CD4-positive, alpha-beta T cell (primary cell): Measurements from ENCODE around the gene TFAP2E. TPM values are rescaled to one million over a fixed set of nuclear protein-coding genes. Genes with fewer than 3 reads are reported as not detected.
A peak's percentile ranks its signal among the peaks of the same experiment; 100 is the strongest.

Source experiments
- ATAC-seq: fragments of 200-7000 bp; cut with Tn5 transposase; one replicate; pipeline ENCODE4 v1.10.0; 2022; ENCODE audit warnings: mild to moderate bottlenecking; ENCODE audit not compliant: poor library complexity
- CTCF ChIA-PET: fragments of 350-600 bp; sonication (Branson Sonifier 250); formaldehyde crosslinking; loops from one replicate; lab custom pipeline; 2021; ENCODE audit warnings: antibody characterized with exemption, inconsistent platforms; lab: Charles Lee
- POLR2A ChIA-PET: fragments of 350-600 bp; sonication (Branson Sonifier 250); formaldehyde crosslinking; loops from one replicate; lab custom pipeline; 2021; ENCODE audit warnings: antibody characterized with exemption, inconsistent platforms; lab: Charles Lee
- DNase-seq, 14 experiments: peaks; one replicate each; pipeline ENCODE4 v3.0.0-alpha.2; 2013 to 2020; ENCODE audit warnings: mixed read lengths in 2 of 14
- H3K27ac ChIP-seq, 2 donors: one replicate each; pipeline versions ENCODE4 v1.5.1 to v1.7.0; 2013; ENCODE audit warnings: low read length in 2 of 2, low read depth in 1 of 2, mild to moderate bottlenecking in 1 of 2
- H3K27me3 ChIP-seq, 2 experiments: 1 replicate in 1 of 2; 2 replicates in 1 of 2; pipeline versions ENCODE4 v1.6.1 to v1.7.0; 2013; ENCODE audit warnings: low read length in 2 of 2, control low read depth in 1 of 2, mild to moderate bottlenecking in 1 of 2, moderate library complexity in 1 of 2; ENCODE audit not compliant: insufficient read depth in 2 of 2, control insufficient read depth in 1 of 2
- H3K36me3 ChIP-seq: one replicate; pipeline ENCODE4 v1.6.1; 2013; ENCODE audit warnings: low read length, control low read depth; ENCODE audit not compliant: insufficient read depth
- H3K4me1 ChIP-seq: one replicate; pipeline ENCODE4 v1.6.1; 2013; ENCODE audit warnings: low read length, control low read depth; ENCODE audit not compliant: insufficient read depth
- H3K4me3 ChIP-seq: one replicate; pipeline ENCODE4 v1.5.1; 2013; ENCODE audit warnings: mild to moderate bottlenecking, low read length, moderate library complexity
- H3K9me3 ChIP-seq, 2 experiments: 1 replicate in 1 of 2; 2 replicates in 1 of 2; pipeline versions ENCODE4 v1.6.1 to v1.7.0; 2013; ENCODE audit warnings: low read length in 2 of 2, mild to moderate bottlenecking in 2 of 2, control low read depth in 1 of 2, moderate library complexity in 1 of 2; ENCODE audit not compliant: control insufficient read depth in 1 of 2, insufficient read depth in 1 of 2
- H3K27ac Mint-ChIP-seq: one replicate; pipeline ENCODE4 v1.8.0; 2020; ENCODE audit warnings: mixed read lengths
- H3K27me3 Mint-ChIP-seq: one replicate; pipeline ENCODE4 v1.8.0; 2021; ENCODE audit warnings: mixed read lengths
- H3K36me3 Mint-ChIP-seq: one replicate; pipeline ENCODE4 v1.8.0; 2021; ENCODE audit warnings: low read depth, mixed read lengths
- H3K4me1 Mint-ChIP-seq: one replicate; pipeline ENCODE4 v1.8.0; 2021; ENCODE audit warnings: low read depth, mixed read lengths
- H3K4me3 Mint-ChIP-seq: one replicate; pipeline ENCODE4 v1.8.0; 2020; ENCODE audit warnings: mild to moderate bottlenecking, mixed read lengths
- H3K9me3 Mint-ChIP-seq: one replicate; pipeline ENCODE4 v1.8.0; 2020; ENCODE audit warnings: mixed read lengths
- CTCF ChIP-seq: fragments of 200-600 bp; IDR thresholded peaks from one replicate; pipeline ENCODE4 v1.8.0; 2022; ENCODE audit warnings: antibody characterized with exemption, mild to moderate bottlenecking
- intact Hi-C, 2 experiments: fragments of 100-400 bp; cut with DNase I in 1 of 2; cut with micrococcal nuclease in 1 of 2; formaldehyde crosslinking; loops; one replicate each; pipeline versions ENCODE4 v1.15.1 to v1.9.0; 2023 to 2025; cut with DNase I, micrococcal nuclease
- total RNA-seq, 174 experiments: library from RNA in 2 of 174; stranded (reverse) in 2 of 174; gene quantifications; one replicate each; pipeline ENCODE4 v1.2.3 and lab custom pipeline; 2021 to 2026

The TFAP2E gene
- total RNA-seq, 2 experiments from 2014 or later, result 3.0 to 3.8 TPM

DNA sequence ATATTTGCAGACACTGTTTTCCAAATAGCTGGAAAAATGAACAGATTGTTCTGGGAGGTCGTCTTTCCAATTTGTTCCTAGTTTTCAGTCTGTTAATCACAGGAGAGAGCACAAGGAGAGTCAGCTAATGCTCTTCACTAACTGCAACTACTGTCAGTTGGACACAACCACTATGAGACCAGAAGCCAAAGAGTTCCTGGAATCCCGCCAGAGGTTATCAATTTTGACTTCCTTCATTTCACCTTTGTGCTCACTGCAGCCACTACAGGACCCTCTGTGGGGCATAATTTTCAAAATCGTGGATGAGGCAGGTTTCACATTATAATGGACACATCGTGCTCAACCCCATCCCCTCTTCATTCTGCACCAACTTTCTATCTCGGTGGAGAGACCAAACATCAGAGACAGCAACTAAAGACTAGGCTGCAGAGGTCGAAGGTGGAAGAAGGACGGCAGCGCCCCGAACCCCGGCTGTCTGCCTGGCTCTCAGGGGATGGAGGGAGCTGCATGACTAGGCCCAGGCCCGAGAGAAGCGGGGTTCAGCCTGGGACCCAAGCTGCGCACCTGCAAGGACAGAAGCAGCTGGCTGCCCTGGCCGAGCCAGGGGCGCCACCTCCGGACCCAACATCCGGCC is 16.5 kb upstream of the TFAP2E start:
- intact Hi-C loops, result loop anchor here (2.0 to 10.0 kb wide), 6 partner anchors 50 to 692 kb away; partner anchors contain the start of genes SFPQ (in 1 of the 2) and ZMYM6 (in 1 of the 2)
- peaks cover 78% of the 10 kb centered on the region for H3K4me1 Mint-ChIP-seq
- peak overlapping the region in 1 of 2 donors; percentile 77 for H3K27ac ChIP-seq
- H3K4me3 ChIP-seq, result peak overlapping the region; percentile 98
- H3K9me3 Mint-ChIP-seq, result no peaks in the 10 kb centered on the region
- CTCF ChIA-PET, result interaction anchor here (0.6 to 2.0 kb wide), 4 partner anchors 9 to 157 kb away, joined by 3 to 10 read pairs (median 4); no protein-coding TSS in a partner anchor
- TF ChIP-seq CTCF, result no peak
- peaks cover 78% of the 10 kb centered on the region for H3K36me3 Mint-ChIP-seq
- H3K27ac Mint-ChIP-seq, result peak overlapping the region; percentile 97
- POLR2A ChIA-PET, result interaction anchor here (0.5 to 3.2 kb wide), 17 partner anchors 8 to 374 kb away, joined by 3 to 53 read pairs (median 5); partner anchors contain the start of gene AGO3
- ATAC-seq, result no peak
- H3K27me3 Mint-ChIP-seq, result no peaks in the 10 kb centered on the region
- H3K27me3 ChIP-seq, result no peaks in the 10 kb centered on the region
- H3K4me1 ChIP-seq, result peaks cover 47% of the 10 kb centered on the region
- H3K9me3 ChIP-seq, result no peaks in the 10 kb centered on the region
- H3K4me3 Mint-ChIP-seq, result peak overlapping the region; percentile 100
- H3K36me3 ChIP-seq, result peaks cover 23% of the 10 kb centered on the region
- peak in 1 of 14 experiments; percentile 23 for DNase-seq

GRCh38 chr1:35557118-35557610 is 15.9 kb upstream of the TFAP2E start, which contains the start of gene KIAA0319L:
Gene KIAA0319L (minus strand): TSS chr1:35557403. CDS start chr1:35554491, 2,912 bp downstream.
- H3K27me3 ChIP-seq, result no peaks in the 10 kb centered on the region
- H3K36me3 ChIP-seq, result peaks cover 18% of the 10 kb centered on the region
- peaks cover 47% of the 10 kb centered on the region for H3K4me1 ChIP-seq
- Mint-ChIP-seq H3K4me3 (peak within 1 kb of the TSS; percentile 100), H3K9me3 (no peaks in the 10 kb centered on the region), H3K27me3 (no peaks in the 10 kb centered on the region), H3K4me1 (peaks cover 78% of the 10 kb centered on the region), H3K36me3 (peaks cover 78% of the 10 kb centered on the region), H3K27ac (peak within 1 kb of the TSS; percentile 97)
- TF ChIP-seq CTCF, result no peak
- DNase-seq (peak in 3 of 14 experiments; percentile 69 to 84 (median 77)), ATAC-seq (peak; percentile 54)
- no peaks in the 10 kb centered on the region for H3K9me3 ChIP-seq
- intact Hi-C loops, result loop anchor here (2.0 to 10.0 kb wide), 6 partner anchors 50 to 692 kb away; partner anchors contain the start of genes SFPQ (in 1 of the 2) and ZMYM6 (in 1 of the 2)
- CTCF ChIA-PET, result interaction anchor here (0.6 to 2.0 kb wide), 3 partner anchors 12 to 157 kb away, joined by 4 to 10 read pairs (median 4); no protein-coding TSS in a partner anchor
- POLR2A ChIA-PET, result interaction anchor here (0.7 to 3.2 kb wide), 24 partner anchors 8 to 1917 kb away, joined by 3 to 53 read pairs (median 5); partner anchors contain the start of genes AGO3, CLSPN, SFPQ and THRAP3
- H3K4me3 ChIP-seq, result peak within 1 kb of the TSS; percentile 98
- peak within 1 kb of the TSS; percentile 77 to 84 for H3K27ac ChIP-seq

- ATAC-seq (peak; percentile 89), DNase-seq (peak; percentile 90 to 97 (median 94))
- Histone ChIP-seq H3K27me3 (no peaks in the 10 kb centered on the region), H3K27ac (peak within 1 kb of the TSS; percentile 77 to 84), H3K4me3 (peak within 1 kb of the TSS; percentile 98), H3K36me3 (peaks cover 15% of the 10 kb centered on the region), H3K9me3 (no peaks in the 10 kb centered on the region), H3K4me1 (peaks cover 46% of the 10 kb centered on the region)
- no peaks in the 10 kb centered on the region for H3K9me3 Mint-ChIP-seq
- no peak for TF ChIP-seq CTCF
- ChIA-PET CTCF (interaction anchor here (2.4 kb wide), 1 partner anchor 107 kb away, joined by 9 read pairs; no protein-coding TSS in a partner anchor), POLR2A (interaction anchor here (0.6 to 3.2 kb wide), 24 partner anchors 9 to 1917 kb away, joined by 3 to 53 read pairs (median 5); partner anchors contain the start of genes AGO3, CLSPN, SFPQ and THRAP3)
- peaks cover 77% of the 10 kb centered on the region for H3K36me3 Mint-ChIP-seq
- H3K4me1 Mint-ChIP-seq, result peaks cover 74% of the 10 kb centered on the region
- no peaks in the 10 kb centered on the region for H3K27me3 Mint-ChIP-seq
- intact Hi-C loops, result loop anchor here (2.0 to 10.0 kb wide), 6 partner anchors 51 to 693 kb away; partner anchors contain the start of genes SFPQ (in 1 of the 2) and ZMYM6 (in 1 of the 2)
- H3K27ac Mint-ChIP-seq, result peak within 1 kb of the TSS; percentile 97
- H3K4me3 Mint-ChIP-seq, result peak within 1 kb of the TSS; percentile 100
Measured at GRCh38 chr1:35557611-35558373, 15.3 kb upstream of the TFAP2E start, which contains the start of gene NCDN. Gene NCDN (plus strand): TSS chr1:35557799. CDS start chr1:35558191, 392 bp downstream.
